ENCODE data around the gene MMADHC. TPM values are rescaled to one million over a fixed set of nuclear protein-coding genes. Genes with fewer than 3 reads are reported as not detected.
"Not testable (repeated sequence)": the region's sequence is repeated elsewhere in the genome, so short reads cannot be mapped to it uniquely, and the experiment has no call there.

MMADHC gene
- total RNA-seq, 1 experiment from 2014 or later = 135 TPM

- DNase-seq = no peak
- peaks cover 21% of the 10 kb centered on the region; the same call in 1 of the 2 replicates for H3K36me3 ChIP-seq (ENCODE audit: low read depth)
- BruUV-seq (replicated peaks) = no TSS peak
- no peaks in the 10 kb centered on the region for H3K9me2 ChIP-seq (ENCODE audit: insufficient read depth)
- no peaks in the 10 kb centered on the region for H3K9me3 ChIP-seq (ENCODE audit: insufficient read depth, low read depth)
- no peaks in the 10 kb centered on the region for H3K4me1 ChIP-seq (replicated peaks; ENCODE audit: insufficient read depth)
- no peaks in the 10 kb centered on the region for H3K27me3 ChIP-seq (ENCODE audit: insufficient read depth, low read depth)
- intact Hi-C loops (cut with micrococcal nuclease; ENCODE audit: unreplicated experiment) = no loop called here
- H4K20me1 ChIP-seq (ENCODE audit: insufficient read depth) = peaks cover under 1% of the 10 kb centered on the region; the same call in 1 of the 2 replicates
- no peak overlapping the region for H2AFZ ChIP-seq
- ChIA-PET CTCF (no interaction called here), POLR2A (ENCODE audit: unreplicated experiment) (interaction anchor here (0.6 kb wide), 1 partner anchor 15 kb away, joined by 3 read pairs; no protein-coding TSS in a partner anchor)
- no peak for TF ChIP-seq EZH2 (IDR thresholded peaks at IDR 0.05; ENCODE audit: low read depth)
- TF ChIP-seq CTCF (conservative IDR thresholded peaks at IDR 0.05) = no peak
- no peak overlapping the region for H3K4me2 ChIP-seq
- H3K4me3 ChIP-seq = no peak overlapping the region
- peaks cover 13% of the 10 kb centered on the region; the same call in 1 of the 2 replicates for H3F3A ChIP-seq (ENCODE audit: insufficient read depth, low read depth)
- H3K79me2 ChIP-seq (ENCODE audit: low read depth) = no peaks in the 10 kb centered on the region
- no peak overlapping the region for H3K27ac ChIP-seq
These were observed 15.2 kb downstream of the MMADHC start for GRCh38 chr2:149572102-149572953.

- 0 out of 2 replicates have a peak, but pooled peaks cover 14% of the 10 kb centered on the region for H3K36me3 ChIP-seq (ENCODE audit: low read depth)
- DNase-seq = no peak
- H3K9me3 ChIP-seq (ENCODE audit: insufficient read depth, low read depth) = no peaks in the 10 kb centered on the region
- no peaks in the 10 kb centered on the region for H4K20me1 ChIP-seq (ENCODE audit: insufficient read depth)
- no peaks in the 10 kb centered on the region for H3K79me2 ChIP-seq (ENCODE audit: low read depth)
- H3K4me1 ChIP-seq (replicated peaks; ENCODE audit: insufficient read depth) = no peaks in the 10 kb centered on the region
- H3K27me3 ChIP-seq (ENCODE audit: insufficient read depth, low read depth) = no peaks in the 10 kb centered on the region
- POLR2A ChIA-PET (ENCODE audit: unreplicated experiment) = no interaction called here
- TF ChIP-seq EZH2 (IDR thresholded peaks at IDR 0.05; ENCODE audit: low read depth) (no peak), CTCF (conservative IDR thresholded peaks at IDR 0.05) (no peak)
- no TSS peak for BruUV-seq (replicated peaks)
- H3K4me3 ChIP-seq = no peak overlapping the region
- no peak overlapping the region for H3K4me2 ChIP-seq
- H3F3A ChIP-seq (ENCODE audit: insufficient read depth, low read depth) = no peaks in the 10 kb centered on the region; the same call in 1 of the 2 replicates
- no peak overlapping the region for H2AFZ ChIP-seq
- intact Hi-C loops (cut with micrococcal nuclease; ENCODE audit: unreplicated experiment) = loop anchor here (10.0 kb wide), 1 partner anchor 403 kb away; no protein-coding TSS in a partner anchor
- H3K27ac ChIP-seq = no peak overlapping the region
- no peaks in the 10 kb centered on the region for H3K9me2 ChIP-seq (ENCODE audit: insufficient read depth)
- CTCF ChIA-PET = no interaction called here
These were observed 19.4 kb downstream of the MMADHC start for GRCh38 chr2:149568138-149568537.

DNA sequence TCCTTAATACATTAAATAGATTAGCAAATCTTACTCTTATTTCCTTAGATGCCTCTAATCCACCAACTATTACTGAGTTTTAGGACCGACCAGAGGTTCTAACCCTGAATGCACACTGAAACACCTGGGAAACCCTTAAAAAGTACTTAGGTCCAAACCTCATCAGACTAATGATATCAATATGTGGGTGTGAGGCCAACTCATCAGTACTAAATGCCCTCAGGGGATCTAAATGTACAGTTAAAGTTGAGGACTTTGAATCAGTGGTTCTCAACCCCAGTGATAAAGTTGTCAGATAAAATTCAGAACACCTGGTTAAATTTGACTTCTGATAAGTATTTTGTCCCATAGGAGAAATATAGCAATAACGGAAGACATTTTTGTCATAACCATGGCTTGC is 20.9 kb downstream of the MMADHC start:
- BruUV-seq (replicated peaks) = no TSS peak
- Histone ChIP-seq H3K79me2 (ENCODE audit: low read depth) (no peaks in the 10 kb centered on the region), H2AFZ (no peak overlapping the region), H3K4me3 (no peak overlapping the region), H3K36me3 (ENCODE audit: low read depth) (0 out of 2 replicates have a peak, but pooled peaks cover 9% of the 10 kb centered on the region), H3F3A (ENCODE audit: insufficient read depth, low read depth) (no peaks in the 10 kb centered on the region; the same call in 1 of the 2 replicates), H3K4me2 (no peak overlapping the region), H3K4me1 (replicated peaks; ENCODE audit: insufficient read depth) (no peaks in the 10 kb centered on the region), H3K9me3 (ENCODE audit: insufficient read depth, low read depth) (no peaks in the 10 kb centered on the region), H4K20me1 (ENCODE audit: insufficient read depth) (no peaks in the 10 kb centered on the region), H3K27ac (no peak overlapping the region), H3K27me3 (ENCODE audit: insufficient read depth, low read depth) (no peaks in the 10 kb centered on the region), H3K9me2 (ENCODE audit: insufficient read depth) (no peaks in the 10 kb centered on the region)
- intact Hi-C loops (cut with micrococcal nuclease; ENCODE audit: unreplicated experiment) = loop anchor here (10.0 kb wide), 1 partner anchor 402 kb away; no protein-coding TSS in a partner anchor
- no peak for DNase-seq
- TF ChIP-seq EZH2 (IDR thresholded peaks at IDR 0.05; ENCODE audit: low read depth) (no peak), CTCF (conservative IDR thresholded peaks at IDR 0.05) (no peak)
- POLR2A ChIA-PET (ENCODE audit: unreplicated experiment) = no interaction called here
- CTCF ChIA-PET = no interaction called here

DNA sequence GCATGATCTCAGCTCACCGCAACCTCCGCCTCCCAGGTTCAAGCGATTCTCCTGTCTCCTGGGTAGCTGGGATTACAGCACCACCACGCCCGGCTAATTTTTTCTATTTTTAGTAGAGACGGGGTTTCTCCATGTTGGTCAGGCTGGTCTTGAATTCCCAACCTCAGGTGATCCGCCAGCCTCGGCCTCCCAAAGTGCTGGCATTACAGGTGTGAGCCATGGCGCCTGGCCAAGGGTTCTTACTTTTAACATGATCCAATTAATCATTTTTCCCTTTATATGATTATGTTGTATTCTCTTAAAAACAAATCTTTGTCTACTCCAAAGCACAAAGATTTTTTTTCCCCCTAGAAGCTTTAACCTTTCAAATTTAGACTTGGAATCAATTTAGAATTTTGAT is 21.9 kb downstream of the MMADHC start:
- H3K4me1 ChIP-seq (replicated peaks; ENCODE audit: insufficient read depth); POLR2A ChIA-PET (ENCODE audit: unreplicated experiment); H3F3A ChIP-seq (ENCODE audit: insufficient read depth, low read depth); H2AFZ ChIP-seq; H3K79me2 ChIP-seq (ENCODE audit: low read depth); DNase-seq; CTCF ChIA-PET; H3K4me3 ChIP-seq; H3K27me3 ChIP-seq (ENCODE audit: insufficient read depth, low read depth); H3K9me3 ChIP-seq (ENCODE audit: insufficient read depth, low read depth); H4K20me1 ChIP-seq (ENCODE audit: insufficient read depth); H3K27ac ChIP-seq; H3K9me2 ChIP-seq (ENCODE audit: insufficient read depth); H3K36me3 ChIP-seq (ENCODE audit: low read depth); H3K4me2 ChIP-seq: not testable (repeated sequence)
- intact Hi-C loops (cut with micrococcal nuclease; ENCODE audit: unreplicated experiment) = loop anchor here (10.0 kb wide), 1 partner anchor 401 kb away; no protein-coding TSS in a partner anchor
- BruUV-seq (replicated peaks) = TSS peak; percentile 6

All from PC-9 (cell line).